Astrocyte of the spinal cord (primary cell): ENCODE results near the gene ATP6V0A4.

Experiments used
- DNase-seq: peaks from one replicate; pipeline ENCODE4 v3.0.0; 2011; ENCODE audit warnings: low read depth, low spot score
- H3K4me3 ChIP-seq: 2 replicates; pipeline ENCODE4 v1.5.1; 2011; ENCODE audit warnings: low read depth, mild to moderate bottlenecking, low read length, moderate library complexity
- in situ Hi-C: cut with HindIII; loops from 2 replicates; pipeline ENCODE4 v1.10.0; 2017; ENCODE audit warnings: low sequenced_read_pairs
- TF ChIP-seq, protein P1 (sequence below): IDR thresholded peaks from 2 replicates; pipeline ENCODE4 v1.5.1; 2012; ENCODE audit warnings: low read depth, mild to moderate bottlenecking, low read length, inconsistent platforms

Gene ATP6V0A4

DNA sequence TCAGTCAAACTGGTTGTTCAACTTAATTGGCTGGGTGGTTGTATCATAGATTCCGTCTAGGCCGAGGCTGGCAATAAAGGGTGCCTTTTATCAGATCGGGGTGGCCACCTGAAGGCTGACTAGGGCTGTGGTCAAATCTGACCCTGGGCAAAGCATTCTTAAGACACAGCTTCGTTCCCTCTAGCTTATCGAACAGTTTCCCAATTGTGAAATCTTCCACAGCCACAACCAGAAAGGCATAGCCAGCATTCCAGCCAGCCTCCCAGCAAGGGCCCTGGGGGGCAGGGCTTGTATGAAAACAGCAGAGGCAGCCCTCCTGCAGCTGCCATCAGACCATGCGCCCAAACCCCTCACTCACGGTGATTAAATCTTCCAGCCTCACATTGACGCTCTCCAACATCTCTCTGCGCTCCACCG is 42.7 kb downstream of the ATP6V0A4 start:
- H3K4me3 ChIP-seq = no peak overlapping the region
- peak; percentile 15 for DNase-seq
- TF ChIP-seq, protein P1, sequence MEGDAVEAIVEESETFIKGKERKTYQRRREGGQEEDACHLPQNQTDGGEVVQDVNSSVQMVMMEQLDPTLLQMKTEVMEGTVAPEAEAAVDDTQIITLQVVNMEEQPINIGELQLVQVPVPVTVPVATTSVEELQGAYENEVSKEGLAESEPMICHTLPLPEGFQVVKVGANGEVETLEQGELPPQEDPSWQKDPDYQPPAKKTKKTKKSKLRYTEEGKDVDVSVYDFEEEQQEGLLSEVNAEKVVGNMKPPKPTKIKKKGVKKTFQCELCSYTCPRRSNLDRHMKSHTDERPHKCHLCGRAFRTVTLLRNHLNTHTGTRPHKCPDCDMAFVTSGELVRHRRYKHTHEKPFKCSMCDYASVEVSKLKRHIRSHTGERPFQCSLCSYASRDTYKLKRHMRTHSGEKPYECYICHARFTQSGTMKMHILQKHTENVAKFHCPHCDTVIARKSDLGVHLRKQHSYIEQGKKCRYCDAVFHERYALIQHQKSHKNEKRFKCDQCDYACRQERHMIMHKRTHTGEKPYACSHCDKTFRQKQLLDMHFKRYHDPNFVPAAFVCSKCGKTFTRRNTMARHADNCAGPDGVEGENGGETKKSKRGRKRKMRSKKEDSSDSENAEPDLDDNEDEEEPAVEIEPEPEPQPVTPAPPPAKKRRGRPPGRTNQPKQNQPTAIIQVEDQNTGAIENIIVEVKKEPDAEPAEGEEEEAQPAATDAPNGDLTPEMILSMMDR = no peak
- in situ Hi-C loops = no loop called here

GRCh38 chr7:138753610-138754009 is 44.4 kb downstream of the ATP6V0A4 start:
- in situ Hi-C loops = no loop called here
- H3K4me3 ChIP-seq = no peak overlapping the region
- TF ChIP-seq, protein P1 = no peak
- DNase-seq = no peak

GRCh38 chr7:138753150-138753518 is 44.9 kb downstream of the ATP6V0A4 start:
- no peak overlapping the region for H3K4me3 ChIP-seq
- TF ChIP-seq, protein P1 = no peak
- in situ Hi-C loops = no loop called here
- DNase-seq = no peak

- in situ Hi-C loops = no loop called here
- TF ChIP-seq, protein P1 = no peak
- peak; percentile 32 for DNase-seq
- no peak overlapping the region for H3K4me3 ChIP-seq
Measured at GRCh38 chr7:138752518-138753149, 45.4 kb downstream of the ATP6V0A4 start.

GRCh38 chr7:138750901-138751464 is 47.0 kb downstream of the ATP6V0A4 start:
- TF ChIP-seq, protein P1 = no peak
- H3K4me3 ChIP-seq = no peak overlapping the region
- DNase-seq = no peak
- in situ Hi-C loops = no loop called here

DNA sequence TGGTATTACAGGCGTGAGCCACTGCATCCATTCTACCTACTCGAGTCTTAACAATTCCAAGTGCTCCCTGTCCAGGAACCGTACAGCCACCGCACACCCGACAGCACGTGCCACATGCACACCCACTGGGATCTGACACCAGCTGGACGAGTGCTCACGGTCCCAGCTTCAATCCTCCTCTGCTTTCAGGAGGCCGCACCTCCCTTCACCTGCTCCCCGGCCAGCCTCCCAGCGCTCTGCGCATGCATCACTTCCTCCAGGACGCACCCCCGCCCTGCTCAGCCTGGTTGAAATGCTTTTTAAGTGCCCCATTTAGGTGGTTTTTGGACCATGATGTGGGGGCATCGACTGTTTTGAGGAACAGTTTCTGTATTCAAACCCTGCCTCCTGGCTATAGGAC is 47.5 kb downstream of the ATP6V0A4 start:
- no peak for DNase-seq
- H3K4me3 ChIP-seq = no peak overlapping the region
- TF ChIP-seq, protein P1 = no peak
- in situ Hi-C loops = no loop called here
